Endothelial cell (in vitro differentiated cells): ENCODE data around the gene SELENOO. TPM values are rescaled to one million over a fixed set of nuclear protein-coding genes. Genes with fewer than 3 reads are reported as not detected.

Source experiments
- DNase-seq: peaks from one replicate; pipeline ENCODE4 v3.0.0; 2021; ENCODE audit warnings: low spot score
- H3K27ac Mint-ChIP-seq: one replicate; pipeline ENCODE4 v1.8.0; 2021; ENCODE audit warnings: mixed read lengths, inconsistent platforms; ENCODE audit not compliant: unreplicated experiment
- H3K27me3 Mint-ChIP-seq: one replicate; pipeline ENCODE4 v1.8.0; 2021; ENCODE audit warnings: mild to moderate bottlenecking, moderate library complexity, mixed read lengths, inconsistent platforms; ENCODE audit not compliant: unreplicated experiment
- H3K36me3 Mint-ChIP-seq: one replicate; pipeline ENCODE4 v1.8.0; 2021; ENCODE audit warnings: mild to moderate bottlenecking, low read depth, mixed read lengths, inconsistent platforms; ENCODE audit not compliant: unreplicated experiment
- H3K4me1 Mint-ChIP-seq: one replicate; pipeline ENCODE4 v1.8.0; 2021; ENCODE audit warnings: mild to moderate bottlenecking, mixed read lengths, inconsistent platforms; ENCODE audit not compliant: unreplicated experiment
- H3K4me3 Mint-ChIP-seq: one replicate; pipeline ENCODE4 v1.8.0; 2021; ENCODE audit warnings: mild to moderate bottlenecking, mixed read lengths, inconsistent platforms; ENCODE audit not compliant: unreplicated experiment
- H3K9me3 Mint-ChIP-seq: one replicate; pipeline ENCODE4 v1.8.0; 2021; ENCODE audit warnings: mixed read lengths, inconsistent platforms; ENCODE audit not compliant: unreplicated experiment
- long read RNA-seq: library from polyadenylated mRNA; unstranded; transcript quantifications from one replicate; pipeline ENCODE4 v2.0.0, GENCODE V29; 2020; ENCODE audit not compliant: unreplicated experiment
- total RNA-seq: library from RNA; stranded (reverse); fragmentation: NEBNext Ultra II Directional; extraction: Animal tissue kit (Norgen Biotek cat#: 25700); gene quantifications from one replicate; pipeline ENCODE4 v1.2.1, GENCODE V29; 2021; ENCODE audit not compliant: unreplicated experiment
- TF ChIP-seq, protein P1 (sequence below): fragments of 200-600 bp; sonication (generic); IDR thresholded peaks from one replicate; pipeline ENCODE4 v1.5.0; 2021; ENCODE audit warnings: antibody characterized with exemption; ENCODE audit not compliant: unreplicated experiment

Gene SELENOO
- total RNA-seq, result 18.7 TPM
- long read RNA-seq, transcript SELENOO-201 (9 exons, 2,315 nt), result major isoform, 12 of 25 reads
- long read RNA-seq, partial matches to known transcripts, result 2 of 25 reads
- long read RNA-seq, other reads (novel, unspliced or antisense), result 11 of 25 reads

DNA sequence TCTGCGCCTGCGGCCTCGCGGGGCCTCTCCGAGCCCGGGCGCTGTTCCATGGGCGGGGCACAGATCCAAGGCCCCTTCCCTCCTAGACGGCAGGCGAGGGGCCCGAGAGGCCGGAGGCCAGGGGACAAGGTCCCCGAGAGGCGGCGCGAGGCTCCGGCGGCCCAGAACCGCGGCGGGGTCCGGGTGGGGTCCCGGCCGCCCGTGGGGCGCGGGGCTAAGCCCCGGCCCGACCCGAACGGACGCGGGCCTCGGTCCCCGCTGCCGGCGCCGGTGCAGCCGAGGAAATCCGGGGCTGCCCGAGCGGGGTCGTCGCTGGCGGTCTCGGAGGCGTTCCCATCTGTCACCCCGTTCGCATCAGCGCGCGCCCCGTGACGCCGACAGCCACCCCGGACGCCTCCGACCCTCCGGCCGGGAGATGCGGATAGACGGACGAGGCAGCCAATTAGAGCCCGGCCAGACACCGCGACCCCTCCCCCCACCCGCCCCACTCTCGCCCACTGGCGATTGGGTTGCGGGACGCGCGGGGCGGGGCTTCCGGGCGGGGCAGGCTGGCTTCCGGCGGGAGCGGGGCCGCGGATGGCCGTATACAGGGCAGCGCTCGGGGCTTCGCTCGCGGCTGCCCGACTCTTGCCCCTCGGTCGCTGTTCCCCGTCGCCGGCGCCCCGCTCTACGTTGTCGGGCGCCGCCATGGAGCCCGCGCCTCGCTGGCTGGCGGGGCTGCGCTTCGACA, at the start of gene SELENOO:
Gene SELENOO (plus strand): TSS at position 551 of the 730 bp plus-strand sequence. CDS start 26 bp downstream, at position 577.
- Mint-ChIP-seq H3K27me3 (peaks cover 7% of the 10 kb centered on the region), H3K27ac (peak within 1 kb of the TSS; percentile 24)

DNA sequence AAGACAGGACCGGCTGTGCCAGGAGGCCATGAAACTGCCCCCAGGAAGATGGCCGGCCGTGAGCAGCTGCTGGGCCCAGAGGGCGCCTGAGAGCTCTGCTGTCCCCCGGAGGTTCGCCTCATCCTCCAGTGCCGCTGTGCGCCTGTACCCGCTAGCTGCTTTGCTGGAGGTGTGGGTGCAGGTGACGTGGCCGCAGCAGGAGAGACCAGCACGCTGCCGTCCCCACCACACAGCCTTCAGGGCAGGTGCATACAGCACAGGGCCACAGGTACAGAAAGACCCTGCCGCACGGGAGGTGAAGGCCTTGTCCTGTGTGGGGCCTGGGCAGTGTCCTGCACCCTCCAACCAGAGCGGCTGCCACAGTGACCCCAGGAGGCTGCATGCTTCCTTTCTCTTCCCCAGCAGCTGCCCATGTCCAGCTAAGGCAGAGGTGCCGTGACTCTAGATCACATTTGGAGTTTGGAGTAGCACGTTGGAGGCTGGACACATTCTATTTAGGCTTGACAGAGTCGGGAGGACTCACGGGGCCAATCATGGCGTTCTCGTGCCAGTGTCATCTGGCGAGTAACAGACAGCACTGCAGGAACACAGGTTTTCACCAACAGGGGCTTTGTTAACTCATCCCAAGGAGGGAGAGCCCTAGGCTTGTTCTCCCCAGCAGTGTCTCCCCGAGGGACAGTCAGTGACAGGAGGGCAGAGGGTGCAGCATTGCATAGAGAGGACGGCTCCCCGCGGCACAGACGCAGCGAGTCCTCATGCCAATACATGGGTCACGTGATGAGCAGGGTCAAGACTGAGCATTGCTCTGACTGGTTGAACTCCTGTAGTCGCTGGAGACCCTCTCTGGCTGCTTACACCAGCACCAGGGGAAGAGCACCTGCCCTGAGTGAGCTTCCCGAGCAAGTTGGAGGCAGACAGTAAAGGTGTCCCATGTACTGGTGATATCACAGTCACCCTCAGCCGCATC, 49.0 kb upstream of the SELENOO start:
- peaks cover 4% of the 10 kb centered on the region for H3K27me3 Mint-ChIP-seq
- no peaks in the 10 kb centered on the region for H3K4me1 Mint-ChIP-seq
- H3K9me3 Mint-ChIP-seq, result no peaks in the 10 kb centered on the region
- TF ChIP-seq, protein P1, sequence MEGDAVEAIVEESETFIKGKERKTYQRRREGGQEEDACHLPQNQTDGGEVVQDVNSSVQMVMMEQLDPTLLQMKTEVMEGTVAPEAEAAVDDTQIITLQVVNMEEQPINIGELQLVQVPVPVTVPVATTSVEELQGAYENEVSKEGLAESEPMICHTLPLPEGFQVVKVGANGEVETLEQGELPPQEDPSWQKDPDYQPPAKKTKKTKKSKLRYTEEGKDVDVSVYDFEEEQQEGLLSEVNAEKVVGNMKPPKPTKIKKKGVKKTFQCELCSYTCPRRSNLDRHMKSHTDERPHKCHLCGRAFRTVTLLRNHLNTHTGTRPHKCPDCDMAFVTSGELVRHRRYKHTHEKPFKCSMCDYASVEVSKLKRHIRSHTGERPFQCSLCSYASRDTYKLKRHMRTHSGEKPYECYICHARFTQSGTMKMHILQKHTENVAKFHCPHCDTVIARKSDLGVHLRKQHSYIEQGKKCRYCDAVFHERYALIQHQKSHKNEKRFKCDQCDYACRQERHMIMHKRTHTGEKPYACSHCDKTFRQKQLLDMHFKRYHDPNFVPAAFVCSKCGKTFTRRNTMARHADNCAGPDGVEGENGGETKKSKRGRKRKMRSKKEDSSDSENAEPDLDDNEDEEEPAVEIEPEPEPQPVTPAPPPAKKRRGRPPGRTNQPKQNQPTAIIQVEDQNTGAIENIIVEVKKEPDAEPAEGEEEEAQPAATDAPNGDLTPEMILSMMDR, result no peak
- H3K36me3 Mint-ChIP-seq, result peaks cover 4% of the 10 kb centered on the region
- no peak overlapping the region for H3K4me3 Mint-ChIP-seq
- no peak for DNase-seq
- H3K27ac Mint-ChIP-seq, result no peak overlapping the region

More for the DNA sequence above, at the start of gene SELENOO:
- TF ChIP-seq, protein P1, result no peak
- Mint-ChIP-seq H3K4me1 (peaks cover 6% of the 10 kb centered on the region), H3K4me3 (peak within 1 kb of the TSS; percentile 92), H3K9me3 (no peaks in the 10 kb centered on the region), H3K36me3 (peaks cover 10% of the 10 kb centered on the region)
- peak; percentile 92 for DNase-seq

GRCh38 chr22:50153056-50153755, 47.6 kb upstream of the SELENOO start:
- H3K4me1 Mint-ChIP-seq, result no peaks in the 10 kb centered on the region
- H3K4me3 Mint-ChIP-seq, result no peak overlapping the region
- peaks cover 4% of the 10 kb centered on the region for H3K36me3 Mint-ChIP-seq
- no peak overlapping the region for H3K27ac Mint-ChIP-seq
- TF ChIP-seq, protein P1, result no peak
- H3K27me3 Mint-ChIP-seq, result peaks cover 4% of the 10 kb centered on the region
- no peaks in the 10 kb centered on the region for H3K9me3 Mint-ChIP-seq
- DNase-seq, result no peak

DNA sequence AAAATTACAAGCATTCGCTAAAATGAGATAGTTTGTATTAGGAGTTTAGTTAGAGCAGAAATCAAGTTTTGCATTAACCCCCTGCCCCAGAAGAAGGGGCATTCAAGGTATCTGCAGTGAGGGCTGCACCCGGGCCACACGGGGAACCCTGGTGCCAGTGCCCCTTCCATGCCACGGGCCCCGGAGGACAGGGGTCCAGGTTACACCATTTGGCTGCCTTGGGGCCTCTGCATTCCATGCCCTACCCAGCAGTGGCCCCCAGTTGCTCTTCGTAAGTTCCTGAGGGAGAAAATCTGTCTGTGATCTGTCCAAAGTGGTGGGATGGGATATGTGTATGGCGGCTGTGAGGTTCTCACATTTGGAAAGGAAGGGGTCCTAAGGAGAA, 47.1 kb upstream of the SELENOO start:
- TF ChIP-seq, protein P1, result no peak
- peaks cover 4% of the 10 kb centered on the region for H3K36me3 Mint-ChIP-seq
- no peaks in the 10 kb centered on the region for H3K9me3 Mint-ChIP-seq
- H3K27me3 Mint-ChIP-seq, result peaks cover 4% of the 10 kb centered on the region
- H3K4me1 Mint-ChIP-seq, result no peaks in the 10 kb centered on the region
- H3K4me3 Mint-ChIP-seq, result no peak overlapping the region
- H3K27ac Mint-ChIP-seq, result no peak overlapping the region
- no peak for DNase-seq
